Activated CD8-positive, alpha-beta memory T cell treated with anti-CD3 and anti-CD28 coated beads, Interleukin-2, amount 10 ng/mL, durations not matched to agents 7 days and 5 days (primary cell): Measurements from ENCODE around the gene COASY. TPM values are rescaled to one million over a fixed set of nuclear protein-coding genes. Genes with fewer than 3 reads are reported as not detected.
"Not testable (repeated sequence)": the region's sequence is repeated elsewhere in the genome, so short reads cannot be mapped to it uniquely, and the experiment has no call there.

ENCODE experiments used
- ATAC-seq: fragments of 150-1000 bp; cut with Tn5 transposase; one replicate; pipeline ENCODE4 v1.10.0; 2021; ENCODE audit warnings: moderate library complexity
- CTCF ChIA-PET: fragments of 350-600 bp; sonication (Branson Sonifier 250); formaldehyde crosslinking; loops from one replicate; lab custom pipeline; 2021; ENCODE audit warnings: antibody characterized with exemption; lab: Charles Lee
- DNase-seq: peaks from one replicate; pipeline ENCODE4 v3.0.0-alpha.2; 2020
- H3K27ac Mint-ChIP-seq: one replicate; pipeline ENCODE4 v1.8.0; 2021; ENCODE audit warnings: mild to moderate bottlenecking, mixed read lengths
- H3K27me3 Mint-ChIP-seq: one replicate; pipeline ENCODE4 v1.8.0; 2021; ENCODE audit warnings: mixed read lengths
- H3K36me3 Mint-ChIP-seq: one replicate; pipeline ENCODE4 v1.8.0; 2021; ENCODE audit warnings: mild to moderate bottlenecking, mixed read lengths
- H3K4me1 Mint-ChIP-seq: one replicate; pipeline ENCODE4 v1.8.0; 2021; ENCODE audit warnings: mixed read lengths
- H3K4me3 Mint-ChIP-seq: one replicate; pipeline ENCODE4 v1.8.0; 2021; ENCODE audit warnings: mild to moderate bottlenecking, moderate library complexity, mixed read lengths
- H3K9me3 Mint-ChIP-seq: one replicate; pipeline ENCODE4 v1.8.0; 2022; ENCODE audit warnings: low read depth, mixed read lengths
- total RNA-seq, 2 experiments: library from RNA; stranded (reverse); gene quantifications; one replicate each; pipeline ENCODE4 v1.2.3, GENCODE V29; 2021

Gene COASY
- total RNA-seq, 2 experiments from 2014 or later = 95.9 to 108 TPM

- H3K4me3 Mint-ChIP-seq = no peak overlapping the region
- ATAC-seq (no peak), DNase-seq (no peak)
- H3K27ac Mint-ChIP-seq = no peak overlapping the region
- H3K9me3 Mint-ChIP-seq = no peaks in the 10 kb centered on the region
- H3K36me3 Mint-ChIP-seq = no peaks in the 10 kb centered on the region
- CTCF ChIA-PET = interaction anchor here (0.8 to 2.0 kb wide), 10 partner anchors 11 to 216 kb away, joined by 3 to 14 read pairs (median 6); partner anchors contain the start of genes MLX, NAGLU and PSMC3IP
- H3K27me3 Mint-ChIP-seq = no peaks in the 10 kb centered on the region
- H3K4me1 Mint-ChIP-seq = peaks cover 14% of the 10 kb centered on the region
These were observed 14.3 kb upstream of the COASY start for GRCh38 chr17:42547698-42548069.

GRCh38 chr17:42548070-42548837 lies 13.7 kb upstream of the COASY start:
- ATAC-seq (peak; percentile 89), DNase-seq (peak; percentile 87)
- no peaks in the 10 kb centered on the region for H3K9me3 Mint-ChIP-seq
- peak overlapping the region; percentile 43 for H3K4me3 Mint-ChIP-seq
- no peaks in the 10 kb centered on the region for H3K27me3 Mint-ChIP-seq
- peaks cover 14% of the 10 kb centered on the region for H3K4me1 Mint-ChIP-seq
- H3K27ac Mint-ChIP-seq = no peak overlapping the region
- peaks cover 1% of the 10 kb centered on the region for H3K36me3 Mint-ChIP-seq
- CTCF ChIA-PET = interaction anchor here (0.7 to 2.0 kb wide), 14 partner anchors 9 to 215 kb away, joined by 3 to 14 read pairs (median 4); partner anchors contain the start of genes MLX, NAGLU, PLEKHH3 and PSMC3IP

GRCh38 chr17:42548993-42549755 lies 12.8 kb upstream of the COASY start:
- Mint-ChIP-seq H3K9me3 (no peaks in the 10 kb centered on the region), H3K27ac (peak overlapping the region; percentile 2), H3K36me3 (peaks cover 1% of the 10 kb centered on the region), H3K27me3 (no peaks in the 10 kb centered on the region), H3K4me1 (peaks cover 20% of the 10 kb centered on the region), H3K4me3 (peak overlapping the region; percentile 43)
- DNase-seq (no peak), ATAC-seq (no peak)
- CTCF ChIA-PET = interaction anchor here (1.0 to 2.0 kb wide), 10 partner anchors 10 to 214 kb away, joined by 3 to 14 read pairs (median 6); partner anchors contain the start of genes MLX, NAGLU and PSMC3IP

GRCh38 chr17:42552736-42553135 lies 9.2 kb upstream of the COASY start, which contains the start of gene HSD17B1:
Gene HSD17B1 (plus strand): TSS chr17:42552923. CDS start chr17:42552934, 11 bp downstream.
- H3K4me3 Mint-ChIP-seq = peak within 1 kb of the TSS; percentile 85
- DNase-seq, H3K27me3 Mint-ChIP-seq, H3K9me3 Mint-ChIP-seq, ATAC-seq, H3K36me3 Mint-ChIP-seq: not testable (repeated sequence)
- CTCF ChIA-PET = interaction anchor here (2.4 kb wide), 1 partner anchor 11 kb away, joined by 6 read pairs; no protein-coding TSS in a partner anchor
- peak within 1 kb of the TSS; percentile 92 for H3K27ac Mint-ChIP-seq
- peaks cover 30% of the 10 kb centered on the region for H3K4me1 Mint-ChIP-seq

- Mint-ChIP-seq H3K4me1 (peaks cover 30% of the 10 kb centered on the region), H3K27ac (no peak overlapping the region), H3K9me3 (no peaks in the 10 kb centered on the region), H3K27me3 (no peaks in the 10 kb centered on the region), H3K4me3 (peak overlapping the region; percentile 85), H3K36me3 (peaks cover 3% of the 10 kb centered on the region)
- ATAC-seq = no peak
- DNase-seq = no peak
- CTCF ChIA-PET = interaction anchor here (1.1 to 2.4 kb wide), 5 partner anchors 11 to 25 kb away, joined by 3 to 18 read pairs (median 6); partner anchors contain the start of genes NAGLU and PSMC3IP
These were observed 8.7 kb upstream of the COASY start for GRCh38 chr17:42553161-42553818.

- ATAC-seq (no peak), DNase-seq (no peak)
- H3K27ac Mint-ChIP-seq = peak overlapping the region; percentile 92
These were observed 8.1 kb upstream of the COASY start for GRCh38 chr17:42553866-42554249.

GRCh38 chr17:42554250-42555121 lies 7.5 kb upstream of the COASY start:
- Mint-ChIP-seq H3K4me3 (peak overlapping the region; percentile 85), H3K4me1 (peaks cover 21% of the 10 kb centered on the region), H3K36me3 (peaks cover 3% of the 10 kb centered on the region), H3K9me3 (no peaks in the 10 kb centered on the region), H3K27ac (peak overlapping the region; percentile 92), H3K27me3 (no peaks in the 10 kb centered on the region)
- ATAC-seq (peak; percentile 94), DNase-seq (peak; percentile 93)
- CTCF ChIA-PET = interaction anchor here (0.6 to 2.4 kb wide), 9 partner anchors 13 to 242 kb away, joined by 3 to 18 read pairs (median 3); partner anchors contain the start of genes NAGLU and PSMC3IP

More at GRCh38 chr17:42553866-42554249, 8.1 kb upstream of the COASY start:
- H3K36me3 Mint-ChIP-seq = peaks cover 3% of the 10 kb centered on the region
- peak overlapping the region; percentile 85 for H3K4me3 Mint-ChIP-seq
- H3K9me3 Mint-ChIP-seq = no peaks in the 10 kb centered on the region
- CTCF ChIA-PET = interaction anchor here (0.6 to 2.4 kb wide), 7 partner anchors 12 to 210 kb away, joined by 3 to 18 read pairs (median 5); partner anchors contain the start of genes NAGLU and PSMC3IP
- H3K4me1 Mint-ChIP-seq = peaks cover 27% of the 10 kb centered on the region
- H3K27me3 Mint-ChIP-seq = no peaks in the 10 kb centered on the region

- Mint-ChIP-seq H3K4me3 (peak overlapping the region; percentile 85), H3K27ac (peak overlapping the region; percentile 92), H3K27me3 (no peaks in the 10 kb centered on the region), H3K36me3 (peaks cover 3% of the 10 kb centered on the region), H3K4me1 (peaks cover 24% of the 10 kb centered on the region), H3K9me3 (no peaks in the 10 kb centered on the region)
- DNase-seq = no peak
- no peak for ATAC-seq
- CTCF ChIA-PET = interaction anchor here (0.8 to 2.4 kb wide), 7 partner anchors 13 to 243 kb away, joined by 3 to 18 read pairs (median 5); partner anchors contain the start of genes NAGLU and PSMC3IP
These were observed 6.8 kb upstream of the COASY start for GRCh38 chr17:42555122-42555622.

- CTCF ChIA-PET, H3K9me3 Mint-ChIP-seq, DNase-seq, H3K27ac Mint-ChIP-seq, ATAC-seq, H3K27me3 Mint-ChIP-seq, H3K36me3 Mint-ChIP-seq, H3K4me3 Mint-ChIP-seq: not testable (repeated sequence)
- H3K4me1 Mint-ChIP-seq = peaks cover 24% of the 10 kb centered on the region
These were observed 5.9 kb upstream of the COASY start for GRCh38 chr17:42555961-42556617.

- Mint-ChIP-seq H3K4me1 (peaks cover 41% of the 10 kb centered on the region), H3K9me3 (no peaks in the 10 kb centered on the region), H3K27ac (no peak overlapping the region), H3K4me3 (no peak overlapping the region), H3K27me3 (no peaks in the 10 kb centered on the region), H3K36me3 (peaks cover 11% of the 10 kb centered on the region)
- CTCF ChIA-PET = interaction anchor here (0.9 to 1.8 kb wide), 4 partner anchors 11 to 32 kb away, joined by 3 to 5 read pairs (median 4); partner anchors contain the start of gene PSMC3IP
- no peak for DNase-seq
- ATAC-seq = no peak
These were observed 2.9 kb upstream of the COASY start for GRCh38 chr17:42559075-42559474.

GRCh38 chr17:42560246-42560645 lies 1.7 kb upstream of the COASY start:
- H3K36me3 Mint-ChIP-seq = peaks cover 12% of the 10 kb centered on the region
- DNase-seq = no peak
- H3K9me3 Mint-ChIP-seq = no peaks in the 10 kb centered on the region
- H3K4me1 Mint-ChIP-seq = peaks cover 46% of the 10 kb centered on the region
- H3K27ac Mint-ChIP-seq = peak overlapping the region; percentile 65
- no peak overlapping the region for H3K4me3 Mint-ChIP-seq
- ATAC-seq = no peak
- no peaks in the 10 kb centered on the region for H3K27me3 Mint-ChIP-seq
- CTCF ChIA-PET = no interaction called here
